ENCODE results near the gene ARPC2.

ARPC2 gene

DNA sequence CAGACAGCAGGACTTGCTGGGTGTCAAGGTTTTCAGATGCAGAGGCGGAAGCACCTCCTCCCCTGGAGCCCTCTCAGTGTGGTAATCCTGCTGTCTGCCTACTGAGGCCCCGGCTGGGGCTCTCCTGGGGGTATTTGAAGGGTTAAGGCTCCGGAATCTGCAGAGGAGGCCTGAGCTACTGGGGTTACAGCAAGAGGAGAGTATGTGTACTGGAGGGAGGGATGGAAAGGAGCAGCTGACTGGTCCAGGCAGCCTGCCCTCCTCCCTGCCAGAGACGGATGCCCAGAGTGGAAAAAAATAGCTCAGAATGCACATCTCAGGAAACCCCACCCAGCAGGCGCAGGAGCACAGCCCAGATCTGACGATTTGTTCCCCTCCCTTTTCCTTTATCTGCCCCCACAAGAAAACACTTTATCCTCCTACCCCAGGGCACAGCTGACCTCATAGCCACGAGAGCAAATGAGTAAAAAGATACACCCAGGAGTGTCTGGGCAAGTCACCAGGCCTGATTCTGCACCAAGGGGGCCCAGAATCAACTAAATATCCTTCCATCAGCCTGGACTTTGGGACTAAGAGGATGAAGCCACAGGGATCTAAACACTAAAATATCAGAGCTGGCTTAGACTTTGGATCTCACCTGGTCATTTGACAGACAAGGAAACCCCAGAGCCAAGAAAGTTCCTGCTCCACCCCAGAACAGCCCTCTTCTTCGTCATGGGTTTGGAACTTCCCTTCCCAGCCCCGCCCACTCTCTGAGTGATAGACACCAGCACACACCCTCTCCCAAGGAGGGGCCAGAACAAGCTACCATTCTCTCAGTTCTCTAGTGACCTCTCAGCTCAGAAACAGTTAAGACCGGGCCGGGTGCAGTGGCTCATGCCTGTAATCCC is 69.8 kb downstream of the ARPC2 start:
- DNase-seq, result peak; percentile 62

DNA sequence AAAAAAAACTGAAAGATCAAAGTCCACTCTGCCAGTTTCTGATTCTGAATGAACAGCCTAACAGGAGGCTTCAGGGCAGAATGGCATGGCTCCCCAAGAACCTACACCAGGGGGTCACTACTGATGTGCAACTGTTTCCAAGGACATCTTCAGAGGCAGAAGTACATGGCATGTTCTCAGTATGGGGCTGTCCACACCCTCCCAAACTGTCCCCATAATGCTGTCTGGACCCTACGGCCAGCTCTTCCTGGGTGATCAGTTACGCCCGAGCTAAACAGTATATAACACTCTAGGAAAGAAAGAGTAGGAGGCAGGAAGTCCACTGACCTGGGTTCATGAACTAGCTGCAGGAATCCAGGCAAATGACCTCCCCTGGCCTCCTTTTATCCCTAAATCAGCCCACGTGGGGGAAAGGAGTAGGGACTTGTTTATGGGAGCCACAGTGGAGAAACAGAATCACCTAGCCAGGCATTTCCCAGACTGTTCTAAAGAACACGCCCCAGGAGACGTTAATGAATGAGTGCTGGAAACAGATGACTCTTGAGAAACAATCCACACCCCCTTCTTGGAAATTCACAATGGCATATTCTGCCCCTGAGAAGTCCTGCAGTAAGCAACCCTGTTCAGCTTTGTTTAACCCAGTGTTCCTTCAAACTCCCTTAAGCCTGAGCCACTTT is 72.8 kb downstream of the ARPC2 start:
- peak; percentile 46 for DNase-seq

DNA sequence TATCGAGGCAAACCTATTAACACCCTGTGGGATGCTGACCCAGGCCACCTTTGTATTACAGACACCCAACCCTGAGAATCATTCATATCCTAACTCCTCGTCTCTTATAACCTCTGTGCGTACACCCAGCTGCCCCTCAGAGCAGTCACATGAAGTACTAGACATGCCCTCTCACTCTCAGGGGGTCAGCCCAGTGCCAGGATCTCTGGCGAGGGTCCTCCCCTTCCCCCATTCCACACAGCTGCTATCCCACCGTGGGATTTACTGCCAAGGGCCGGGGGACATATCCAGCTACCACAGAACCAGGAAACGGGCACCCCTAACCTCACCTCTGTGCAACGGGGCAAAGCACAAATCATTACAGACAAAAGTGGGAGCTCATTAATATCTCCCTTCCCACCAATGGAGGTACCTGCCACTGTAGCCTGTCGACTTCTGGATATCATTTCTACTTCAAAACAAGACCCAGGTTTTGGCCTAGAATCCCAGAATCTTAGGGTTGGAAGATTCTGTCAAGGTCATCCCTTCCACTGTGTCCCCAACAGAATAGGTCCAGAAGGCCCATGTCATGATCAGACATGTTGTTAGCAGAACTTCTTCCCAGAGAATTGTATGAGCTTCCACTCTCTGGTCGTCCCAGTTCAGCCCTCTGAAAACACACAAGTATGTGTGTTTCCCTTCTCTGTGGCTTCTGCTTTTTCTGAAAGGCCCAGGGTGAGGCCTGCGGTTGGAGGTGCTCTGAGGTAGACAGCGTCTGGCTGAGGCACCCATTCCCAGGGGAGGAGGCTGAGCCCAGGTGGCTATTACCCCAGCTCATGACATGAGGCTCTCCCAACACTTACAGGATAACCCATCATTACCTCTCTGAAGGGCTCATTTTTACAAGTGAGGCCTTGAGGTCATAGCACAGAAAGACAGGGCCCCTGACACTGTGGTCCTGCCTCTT is 73.6 kb downstream of the ARPC2 start:
- no peak for DNase-seq

- DNase-seq, result no peak
Observed at GRCh38 chr2:218291318-218292047, 74.5 kb downstream of the ARPC2 start.

DNA sequence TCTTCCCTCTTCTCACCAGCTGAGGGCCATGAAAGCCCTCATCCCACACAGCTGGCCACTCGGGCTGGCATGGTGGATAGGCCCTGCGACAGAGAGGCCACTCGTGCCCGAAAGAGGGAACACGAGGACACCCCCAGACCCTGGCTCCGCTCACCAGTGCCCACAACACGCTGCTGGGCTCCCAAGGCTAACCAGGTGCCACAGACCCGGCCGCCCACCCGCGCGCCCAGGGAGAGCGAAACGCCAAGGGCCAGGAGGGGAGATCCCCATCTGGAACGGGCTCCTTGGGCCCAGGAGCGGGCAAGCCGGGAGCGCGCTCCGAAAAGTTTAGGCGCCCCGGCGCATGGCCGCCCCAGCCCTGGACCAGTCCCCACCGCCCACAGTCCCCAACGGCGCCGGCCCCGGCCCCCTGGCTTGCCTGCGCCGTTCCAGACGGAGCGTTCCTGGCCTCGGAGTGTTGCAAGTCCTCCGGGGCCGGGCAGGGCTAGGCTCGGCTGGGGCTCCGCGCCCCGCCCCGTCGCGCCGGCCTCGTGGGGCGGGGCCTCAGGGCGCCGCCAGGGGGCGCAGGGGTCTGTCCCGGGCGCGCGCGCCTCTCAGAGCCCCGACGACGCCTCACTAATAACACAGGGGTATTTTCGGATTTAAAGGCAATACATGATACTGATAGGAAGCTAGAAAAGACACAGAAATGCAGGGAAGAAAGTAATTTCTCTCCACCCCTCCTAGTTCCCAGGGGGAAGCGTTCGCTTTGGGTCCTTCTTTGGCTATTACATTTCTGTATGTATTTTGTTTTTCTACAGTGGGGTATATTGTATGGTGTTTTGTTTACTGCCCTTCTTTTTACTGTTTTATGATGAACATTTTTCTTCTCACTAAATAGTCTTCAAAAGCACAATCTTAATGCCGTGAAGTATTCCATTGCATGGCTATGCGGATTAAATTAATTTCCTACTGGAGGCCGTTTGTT is 75.3 kb downstream of the ARPC2 start, which contains the start of gene TMBIM1:
Gene TMBIM1, minus strand, starts transcription at position 456 of the 967 bp plus-strand sequence. CDS start 10,362 bp downstream, outside the sequence.
- DNase-seq, result peak; percentile 87

- DNase-seq, result no peak
Observed at GRCh38 chr2:218293715-218294429, 76.9 kb downstream of the ARPC2 start.

DNA sequence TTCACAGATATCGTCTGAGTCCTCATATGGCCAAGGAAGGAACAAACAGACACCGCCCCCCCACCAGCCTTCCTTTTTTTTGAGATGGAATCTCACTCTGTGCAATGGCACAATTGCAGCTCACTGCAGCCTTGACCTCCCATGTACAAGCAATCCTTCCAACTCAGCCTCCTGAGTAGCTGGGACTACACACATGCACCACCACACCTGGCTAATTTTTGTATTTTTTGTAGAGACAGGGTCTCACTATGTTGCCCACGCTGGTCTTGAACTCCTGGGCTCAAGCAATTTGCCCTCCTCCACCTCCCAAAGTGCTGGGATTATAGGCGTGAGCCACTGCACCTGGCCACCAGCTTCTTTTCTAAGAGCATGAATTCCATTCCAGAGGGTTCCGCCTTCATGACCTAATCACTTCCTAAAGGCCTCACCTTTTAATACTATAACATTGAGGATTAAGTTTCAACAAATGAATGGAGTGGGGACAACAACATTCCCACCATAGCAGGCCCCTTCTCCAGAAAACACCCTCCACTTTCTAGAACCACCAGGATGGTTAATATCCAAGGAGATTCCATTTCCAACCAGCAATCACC is 77.5 kb downstream of the ARPC2 start:
- DNase-seq, result no peak

DNA sequence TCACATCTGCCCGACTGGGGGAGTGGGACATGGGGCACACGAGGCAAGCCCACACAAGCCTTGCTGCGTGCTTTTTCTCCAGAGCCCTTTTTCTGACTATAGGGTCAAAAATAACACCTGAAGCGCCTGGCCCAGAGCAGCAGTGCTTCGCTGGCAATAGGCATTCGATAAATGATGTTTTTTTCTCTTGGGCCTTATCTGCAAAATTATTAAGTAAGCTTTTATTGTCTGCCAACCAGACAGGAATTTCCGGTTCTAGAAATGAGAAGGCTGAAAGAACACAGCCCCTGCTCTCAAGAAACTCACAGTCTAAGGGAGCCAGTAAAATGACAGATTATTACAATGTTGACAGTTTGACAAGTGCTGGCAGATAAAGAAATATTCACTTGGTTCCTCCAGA is 78.0 kb downstream of the ARPC2 start:
- peak; percentile 39 for DNase-seq

GRCh38 chr2:218296200-218296599 is 79.2 kb downstream of the ARPC2 start:
- DNase-seq, result no peak

DNA sequence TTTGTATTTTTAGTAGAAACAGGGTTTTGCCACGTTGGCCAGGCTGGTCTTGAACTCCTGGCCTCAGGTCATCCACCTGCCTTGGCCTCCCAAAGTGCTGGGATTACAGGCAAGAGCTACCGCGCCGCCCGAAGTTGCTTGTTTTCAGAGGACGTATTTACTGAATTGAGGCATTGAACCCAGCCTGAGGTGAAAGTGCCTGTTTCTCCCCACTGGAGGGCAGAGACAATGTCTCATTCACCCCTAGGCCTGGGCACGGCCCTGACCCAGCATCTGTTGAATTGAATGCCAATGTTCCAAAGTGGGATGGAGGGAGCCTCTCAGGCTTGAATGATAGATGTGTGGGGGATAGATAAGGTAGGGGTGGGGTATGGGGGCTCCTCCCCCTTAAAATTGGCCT is 79.9 kb downstream of the ARPC2 start:
- DNase-seq, result no peak

DNA sequence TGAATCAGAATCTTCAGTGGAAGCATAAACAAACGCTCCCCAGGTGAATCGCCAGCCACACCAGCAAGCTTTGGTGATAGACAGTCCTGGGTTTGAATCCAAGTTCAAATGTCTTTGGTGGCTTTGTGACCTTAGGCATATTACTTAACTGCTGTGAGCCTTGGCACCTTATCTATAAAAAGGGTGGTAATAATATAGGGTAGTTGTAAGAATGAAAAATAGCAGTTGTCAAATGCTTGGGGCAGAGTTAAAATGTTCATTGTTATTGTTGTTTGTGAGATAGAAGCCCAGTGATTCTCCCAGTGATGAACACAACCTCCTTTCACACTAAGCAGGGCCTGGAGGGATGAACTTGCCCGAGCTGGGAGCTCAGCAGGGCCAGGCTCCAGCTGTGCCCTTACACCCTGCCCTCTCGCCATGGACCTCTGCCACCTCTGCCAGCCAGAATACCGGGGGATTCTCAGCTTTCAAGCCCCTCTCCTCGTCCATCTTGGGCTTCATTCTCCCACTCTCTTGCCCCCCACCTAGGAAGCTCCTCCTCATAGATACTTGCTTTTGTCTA is 81.4 kb downstream of the ARPC2 start:
- no peak for DNase-seq

DNA sequence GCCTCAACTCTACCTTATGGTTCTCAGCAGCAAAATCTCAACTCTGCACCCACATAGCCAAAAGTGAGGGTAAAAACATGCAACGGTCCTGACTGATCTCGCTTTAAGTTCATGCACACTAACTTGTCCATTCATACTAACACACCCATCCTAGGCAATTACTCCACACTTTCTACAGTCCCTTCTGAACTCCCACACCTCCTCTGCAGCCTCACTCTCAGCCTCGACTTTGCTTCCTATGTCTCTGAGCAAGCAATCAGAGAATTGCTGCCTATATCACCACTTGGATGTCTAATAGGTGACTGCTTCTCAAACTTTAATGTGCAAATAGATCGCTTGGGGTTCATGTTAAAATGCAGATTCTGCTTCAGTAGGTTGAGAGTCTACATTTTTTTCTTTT is 83.2 kb downstream of the ARPC2 start:
- DNase-seq, result no peak

DNA sequence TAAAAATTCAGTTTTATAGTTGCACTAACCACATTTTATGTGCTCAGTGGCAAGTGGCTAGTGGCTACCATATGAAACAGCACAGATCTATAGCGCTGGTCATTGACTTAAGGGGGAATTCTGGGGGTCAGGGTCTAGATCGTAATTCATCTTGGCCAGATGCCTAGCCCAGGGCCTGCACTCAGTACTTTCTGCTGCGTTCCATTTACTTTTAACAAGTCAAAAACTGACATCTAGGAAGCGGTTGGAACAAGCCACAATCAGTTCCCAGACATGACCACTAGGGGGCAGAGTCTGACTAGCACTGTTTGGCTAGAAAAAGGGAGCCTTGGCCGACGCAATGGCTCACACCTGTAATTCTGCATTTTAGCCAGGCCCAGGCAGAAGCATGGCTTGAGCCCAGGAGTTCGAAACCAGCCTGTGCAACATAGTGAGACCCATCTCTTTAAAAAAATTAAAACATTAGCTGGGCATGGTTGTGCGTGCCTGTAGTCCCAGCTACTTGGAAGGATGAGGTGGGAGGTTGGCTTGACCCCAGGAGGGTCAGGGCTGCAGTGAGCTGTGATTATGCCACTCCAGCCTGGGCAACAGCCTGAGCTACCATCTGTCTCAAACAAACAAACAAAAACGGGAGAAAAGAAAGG is 84.3 kb downstream of the ARPC2 start:
- DNase-seq, result peak; percentile 73
